Measurements from ENCODE around the gene SRP9. TPM values are rescaled to one million over a fixed set of nuclear protein-coding genes. Genes with fewer than 3 reads are reported as not detected.
"Not testable (repeated sequence)": the region's sequence is repeated elsewhere in the genome, so short reads cannot be mapped to it uniquely, and the experiment has no call there.

SRP9 gene
- total and polyA plus RNA-seq, 8 donors, result 195 to 428 (median 382) TPM

- peaks cover 25 to 38% of the 10 kb centered on the region in 2 donors for H3K4me1 ChIP-seq
- H3K27ac ChIP-seq, result no peak overlapping the region
- intact Hi-C loops (cut with DNase I), result no loop called here
- TF ChIP-seq CTCF (IDR thresholded peaks at IDR 0.05), result no peak
- DNase-seq, result no peak
- H3K27me3 ChIP-seq, result no peaks in the 10 kb centered on the region
- H3K9me3 ChIP-seq, result no peaks in the 10 kb centered on the region
- no peaks in the 10 kb centered on the region for H3K36me3 ChIP-seq
- no peak overlapping the region for H3K4me3 ChIP-seq
- no peak for ATAC-seq
Observed at GRCh38 chr1:225808136-225808535, 30.5 kb downstream of the SRP9 start.

DNA sequence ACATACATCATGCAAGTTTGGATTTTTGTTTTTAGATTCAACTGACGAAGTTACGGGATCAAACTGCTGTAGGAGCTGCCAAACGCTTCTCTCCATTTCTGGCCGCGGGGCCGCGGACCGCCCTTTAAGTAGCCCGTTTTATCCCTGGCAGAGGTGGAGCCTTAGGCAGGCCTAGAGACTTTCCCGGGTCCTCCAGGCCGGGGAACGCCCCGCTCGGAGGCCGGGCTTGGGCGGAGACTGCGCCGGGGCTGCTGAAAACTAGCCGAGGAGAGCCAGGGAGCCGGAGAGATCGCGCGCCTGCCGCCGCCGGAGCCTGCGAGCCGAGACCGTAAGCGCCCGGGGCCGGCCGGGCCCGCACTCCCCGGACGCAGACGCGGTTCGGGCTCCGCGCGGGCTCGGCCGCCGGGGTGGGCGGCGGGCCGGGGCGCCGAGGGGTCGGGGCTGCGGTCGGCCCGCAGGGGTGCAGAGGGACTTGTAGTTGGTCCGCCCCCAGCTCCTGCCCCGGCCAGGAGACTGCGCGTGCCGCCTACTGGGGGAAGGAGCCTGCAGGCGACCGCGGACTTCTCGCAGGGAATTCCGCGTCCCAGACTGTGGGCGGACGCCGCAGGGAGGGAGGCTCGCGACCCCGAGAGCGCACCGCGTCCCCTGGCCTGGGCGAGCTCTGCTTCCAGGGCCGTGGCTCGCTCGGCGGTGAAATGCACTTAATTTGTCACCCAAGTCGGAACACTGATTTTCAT is 32.4 kb downstream of the SRP9 start, which contains the start of gene EPHX1:
Gene EPHX1, plus strand, starts transcription at position 283 of the 737 bp plus-strand sequence. CDS start 18,606 bp downstream, outside the sequence.
- peak; percentile 79 for ATAC-seq
- peak in 1 of 2 donors; percentile 17 for TF ChIP-seq CTCF (IDR thresholded peaks at IDR 0.05)
- Histone ChIP-seq H3K4me3 (peak within 1 kb of the TSS; percentile 57 to 58), H3K27ac (peak within 1 kb of the TSS; percentile 71 to 89), H3K9me3 (no peaks in the 10 kb centered on the region), H3K36me3 (no peaks in the 10 kb centered on the region), H3K4me1 (peaks cover 43 to 56% of the 10 kb centered on the region in 2 donors), H3K27me3 (no peaks in the 10 kb centered on the region)
- peak; percentile 85 to 96 (median 92) for DNase-seq
- intact Hi-C loops (cut with DNase I), result no loop called here

- H3K36me3 ChIP-seq; intact Hi-C loops (cut with DNase I); H3K9me3 ChIP-seq; H3K27me3 ChIP-seq: not testable (repeated sequence)
- DNase-seq (peak in 2 of 4 donors; percentile 63 to 73), ATAC-seq (peak; percentile 61)
- Histone ChIP-seq H3K4me3 (peak overlapping the region; percentile 57 to 58), H3K4me1 (peaks cover 50 to 58% of the 10 kb centered on the region in 2 donors), H3K27ac (peak overlapping the region; percentile 71 to 89)
Observed at GRCh38 chr1:225810579-225811538, 33.2 kb downstream of the SRP9 start.

GRCh38 chr1:225811622-225812487 is 34.2 kb downstream of the SRP9 start:
- ATAC-seq (peak; percentile 40), DNase-seq (no peak)
- Histone ChIP-seq H3K4me1 (peaks cover 60 to 68% of the 10 kb centered on the region in 2 donors), H3K9me3 (no peaks in the 10 kb centered on the region), H3K36me3 (no peaks in the 10 kb centered on the region), H3K27ac (peak overlapping the region; percentile 81 to 89), H3K27me3 (no peaks in the 10 kb centered on the region), H3K4me3 (peak overlapping the region; percentile 57 to 58)
- intact Hi-C loops (cut with DNase I), result no loop called here
- peak in 1 of 2 donors; percentile 36 for TF ChIP-seq CTCF (IDR thresholded peaks at IDR 0.05)

Data from left lung (tissue), 10 donors.